Brain microvascular endothelial cell (primary cell): ENCODE data around the gene CCL19.

Experiments
- DNase-seq: peaks from one replicate; pipeline ENCODE4 v3.0.0-alpha.2; 2020
- H3K27ac ChIP-seq: fragments of 250-450 bp; sonication (Bioruptor Pico); 2 replicates; pipeline ENCODE4 v1.5.1; 2020; ENCODE audit warnings: mild to moderate bottlenecking, moderate library complexity
- H3K27me3 ChIP-seq: fragments of 250-450 bp; sonication (Bioruptor Pico); replicated peaks from 2 replicates; pipeline ENCODE4 v1.5.1; 2020; ENCODE audit warnings: mild to moderate bottlenecking
- H3K36me3 ChIP-seq: fragments of 250-450 bp; sonication (Bioruptor Pico); replicated peaks from 2 replicates; pipeline ENCODE4 v1.5.1; 2020; ENCODE audit warnings: mild to moderate bottlenecking
- H3K4me3 ChIP-seq: 2 replicates; pipeline ENCODE4 v1.5.1; 2011; ENCODE audit warnings: low read depth, mild to moderate bottlenecking, control low read depth, low read length, moderate library complexity
- CTCF ChIP-seq: IDR thresholded peaks from 2 replicates; pipeline ENCODE4 v1.5.1; 2011; ENCODE audit warnings: low read depth, mild to moderate bottlenecking, moderate library complexity, low read length, control low read depth, inconsistent platforms; ENCODE audit errors: missing control alignments
- in situ Hi-C: cut with HindIII; loops from 2 replicates; pipeline ENCODE4 v1.10.0; 2017; ENCODE audit warnings: low sequenced_read_pairs, low pct_ligation_motif_present

Gene CCL19

GRCh38 chr9:34689512-34689911 is 1.6 kb downstream of the CCL19 start:
- in situ Hi-C loops, result no loop called here
- no peaks in the 10 kb centered on the region for H3K36me3 ChIP-seq
- H3K27ac ChIP-seq, result no peak overlapping the region
- H3K4me3 ChIP-seq, result no peak overlapping the region
- no peak for DNase-seq
- no peak for TF ChIP-seq CTCF
- H3K27me3 ChIP-seq, result no peaks in the 10 kb centered on the region

GRCh38 chr9:34689116-34689470 is 2.0 kb downstream of the CCL19 start:
- Histone ChIP-seq H3K36me3 (no peaks in the 10 kb centered on the region), H3K27me3 (no peaks in the 10 kb centered on the region), H3K27ac (no peak overlapping the region), H3K4me3 (no peak overlapping the region)
- TF ChIP-seq CTCF, result no peak
- in situ Hi-C loops, result no loop called here
- DNase-seq, result no peak

- Histone ChIP-seq H3K4me3 (no peak overlapping the region), H3K36me3 (no peaks in the 10 kb centered on the region), H3K27ac (no peak overlapping the region), H3K27me3 (no peaks in the 10 kb centered on the region)
- no peak for TF ChIP-seq CTCF
- DNase-seq, result no peak
- in situ Hi-C loops, result no loop called here
These were observed 2.6 kb downstream of the CCL19 start for GRCh38 chr9:34688329-34689115.

- no peak for DNase-seq
- in situ Hi-C loops, result no loop called here
- no peak overlapping the region for H3K27ac ChIP-seq
- no peaks in the 10 kb centered on the region for H3K36me3 ChIP-seq
- no peak overlapping the region for H3K4me3 ChIP-seq
- no peaks in the 10 kb centered on the region for H3K27me3 ChIP-seq
- TF ChIP-seq CTCF, result no peak
These were observed 3.6 kb downstream of the CCL19 start for GRCh38 chr9:34687276-34688030.

- no peak overlapping the region for H3K27ac ChIP-seq
- in situ Hi-C loops, result no loop called here
- no peak for DNase-seq
These were observed 4.3 kb downstream of the CCL19 start for GRCh38 chr9:34686732-34687131.

More at GRCh38 chr9:34686732-34687131, 4.3 kb downstream of the CCL19 start:
- Histone ChIP-seq H3K4me3 (no peak overlapping the region), H3K27me3 (no peaks in the 10 kb centered on the region), H3K36me3 (no peaks in the 10 kb centered on the region)
- no peak for TF ChIP-seq CTCF
